ENCODE data around the gene ZNF385C.

ZNF385C gene

GRCh38 chr17:42114118-42114517, 15.8 kb upstream of the ZNF385C start:
- H3K4me3 ChIP-seq (ENCODE audit: low read length): no peak overlapping the region

GRCh38 chr17:42113293-42114069, 15.2 kb upstream of the ZNF385C start:
- peak overlapping the region; percentile 48; the same call in 1 of the 2 replicates for H3K9ac ChIP-seq (ENCODE audit: low read length)
- H3K27ac ChIP-seq (ENCODE audit: low read length): peak overlapping the region; percentile 85
- peaks cover 6% of the 10 kb centered on the region; the same call in 1 of the 2 replicates for H3K79me2 ChIP-seq (ENCODE audit: low read length)
- no peak overlapping the region for H2AFZ ChIP-seq (ENCODE audit: low read length)
- no peaks in the 10 kb centered on the region for H4K20me1 ChIP-seq (ENCODE audit: insufficient read depth, low read length)
- peaks cover 40% of the 10 kb centered on the region for H3K4me1 ChIP-seq (ENCODE audit: low read length)
- H3K4me3 ChIP-seq (ENCODE audit: low read length): 0 out of 2 replicates have a peak overlapping the region, but pooled peaks have one; percentile 6
- H3K9me2 ChIP-seq (replicated peaks; ENCODE audit: insufficient read depth, low read length): no peaks in the 10 kb centered on the region
- H3K4me2 ChIP-seq (ENCODE audit: low read depth, low read length): peak overlapping the region; percentile 77
- no peak for DNase-seq
- H3K27me3 ChIP-seq (replicated peaks; ENCODE audit: insufficient read depth, low read length): no peaks in the 10 kb centered on the region
- TF ChIP-seq CTCF (IDR thresholded peaks at IDR 0.05; ENCODE audit: low read length): no peak
- TF ChIP-seq EZH2 (optimal IDR thresholded peaks at IDR 0.05; ENCODE audit: low read depth, low read length): no peak
- H3K36me3 ChIP-seq (replicated peaks; ENCODE audit: insufficient read depth, low read length): no peaks in the 10 kb centered on the region
- peaks cover 38% of the 10 kb centered on the region for H3F3A ChIP-seq (ENCODE audit: insufficient read depth, low read length)
- no peaks in the 10 kb centered on the region for H3K9me3 ChIP-seq (replicated peaks; ENCODE audit: insufficient read depth, low read length)

More at GRCh38 chr17:42114118-42114517, 15.8 kb upstream of the ZNF385C start:
- H3K9me3 ChIP-seq (replicated peaks; ENCODE audit: insufficient read depth, low read length): no peaks in the 10 kb centered on the region
- no peaks in the 10 kb centered on the region for H3K36me3 ChIP-seq (replicated peaks; ENCODE audit: insufficient read depth, low read length)
- H3K4me2 ChIP-seq (ENCODE audit: low read depth, low read length): no peak overlapping the region
- no peak overlapping the region for H2AFZ ChIP-seq (ENCODE audit: low read length)
- H3K27ac ChIP-seq (ENCODE audit: low read length): no peak overlapping the region
- H3K9ac ChIP-seq (ENCODE audit: low read length): no peak overlapping the region
- peaks cover 40% of the 10 kb centered on the region for H3K4me1 ChIP-seq (ENCODE audit: low read length)
- H3K27me3 ChIP-seq (replicated peaks; ENCODE audit: insufficient read depth, low read length): no peaks in the 10 kb centered on the region
- H3K79me2 ChIP-seq (ENCODE audit: low read length): peaks cover 6% of the 10 kb centered on the region; the same call in 1 of the 2 replicates
- peaks cover 38% of the 10 kb centered on the region for H3F3A ChIP-seq (ENCODE audit: insufficient read depth, low read length)
- TF ChIP-seq EZH2 (optimal IDR thresholded peaks at IDR 0.05; ENCODE audit: low read depth, low read length): no peak
- no peak for TF ChIP-seq CTCF (IDR thresholded peaks at IDR 0.05; ENCODE audit: low read length)
- TF ChIP-seq EZH2phosphoT487 (IDR thresholded peaks at IDR 0.05; ENCODE audit: low read length): no peak
- no peaks in the 10 kb centered on the region for H3K9me2 ChIP-seq (replicated peaks; ENCODE audit: insufficient read depth, low read length)
- DNase-seq: no peak
- no peaks in the 10 kb centered on the region for H4K20me1 ChIP-seq (ENCODE audit: insufficient read depth, low read length)

- no peaks in the 10 kb centered on the region for H3K9me3 ChIP-seq (replicated peaks; ENCODE audit: insufficient read depth, low read length)
- H3K27me3 ChIP-seq (replicated peaks; ENCODE audit: insufficient read depth, low read length): no peaks in the 10 kb centered on the region
- peak within 1 kb of the TSS; percentile 77 for H3K4me2 ChIP-seq (ENCODE audit: low read depth, low read length)
- peak within 1 kb of the TSS; percentile 6; the same call in 1 of the 2 replicates for H2AFZ ChIP-seq (ENCODE audit: low read length)
- H3K4me1 ChIP-seq (ENCODE audit: low read length): peaks cover 44% of the 10 kb centered on the region
- peaks cover 38% of the 10 kb centered on the region for H3F3A ChIP-seq (ENCODE audit: insufficient read depth, low read length)
- no peaks in the 10 kb centered on the region for H3K9me2 ChIP-seq (replicated peaks; ENCODE audit: insufficient read depth, low read length)
- no peaks in the 10 kb centered on the region for H4K20me1 ChIP-seq (ENCODE audit: insufficient read depth, low read length)
- peak within 1 kb of the TSS; percentile 85 for H3K27ac ChIP-seq (ENCODE audit: low read length)
- peak within 1 kb of the TSS; percentile 13; the same call in 1 of the 2 replicates for H3K4me3 ChIP-seq (ENCODE audit: low read length)
- peak; percentile 98 for DNase-seq
- H3K9ac ChIP-seq (ENCODE audit: low read length): peak within 1 kb of the TSS; percentile 48; the same call in 1 of the 2 replicates
- H3K36me3 ChIP-seq (replicated peaks; ENCODE audit: insufficient read depth, low read length): no peaks in the 10 kb centered on the region
- TF ChIP-seq EZH2 (optimal IDR thresholded peaks at IDR 0.05; ENCODE audit: low read depth, low read length) (no peak), CTCF (IDR thresholded peaks at IDR 0.05; ENCODE audit: low read length) (no peak), EZH2phosphoT487 (IDR thresholded peaks at IDR 0.05; ENCODE audit: low read length) (no peak)
- H3K79me2 ChIP-seq (ENCODE audit: low read length): peaks cover 6% of the 10 kb centered on the region; the same call in 1 of the 2 replicates
These were observed 14.4 kb upstream of the ZNF385C start, which contains the start of gene DHX58 for GRCh38 chr17:42112552-42113176. Gene DHX58 (minus strand): TSS chr17:42112714. CDS start chr17:42111892, 822 bp downstream.

Data from MM.1S (cell line).